Fibroblast of skin of back (primary cell): ENCODE measurements around the gene CREB5.

Experiments used
- DNase-seq: peaks from one replicate; pipeline ENCODE4 v3.0.0-alpha.2; 2013

CREB5 gene

DNA sequence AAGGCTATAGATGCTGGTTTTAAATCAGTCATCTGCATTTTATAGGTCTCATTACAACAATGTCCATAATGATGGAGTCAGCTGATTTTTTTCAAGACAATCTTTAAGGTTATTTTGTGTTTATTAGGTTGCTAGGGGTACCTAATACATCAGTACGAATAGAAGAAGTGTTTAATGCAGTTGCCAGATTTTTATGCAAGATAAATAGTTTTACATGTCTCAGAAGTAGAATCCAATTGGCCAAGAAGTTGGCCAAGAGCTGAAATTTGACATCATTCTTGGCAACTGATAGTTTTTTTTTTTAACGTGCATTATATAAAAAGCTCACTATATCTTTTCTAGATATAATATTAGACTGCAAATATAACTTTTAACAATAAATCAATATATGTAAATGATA is 337.3 kb downstream of the CREB5 start:
- no peak for DNase-seq

DNA sequence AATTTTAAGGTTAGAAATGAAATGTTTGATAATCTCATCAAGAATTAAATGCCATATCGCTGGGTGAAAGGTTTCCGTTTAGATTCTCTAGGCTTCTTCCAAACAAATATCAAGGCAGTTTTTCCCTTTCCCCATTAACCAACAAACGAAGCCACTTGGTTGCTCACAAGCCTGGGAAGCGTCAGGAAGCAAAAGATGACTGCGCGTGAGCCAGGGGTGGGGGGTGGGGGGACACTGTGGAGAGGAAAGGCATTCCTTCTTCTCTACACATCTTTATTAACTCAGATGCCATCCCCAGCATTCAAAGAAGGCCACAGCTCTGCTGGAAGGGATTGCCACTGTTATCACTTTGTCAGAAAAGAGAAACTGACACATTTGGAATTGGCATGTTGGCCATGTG is 338.7 kb downstream of the CREB5 start:
- DNase-seq, result peak; percentile 34

DNA sequence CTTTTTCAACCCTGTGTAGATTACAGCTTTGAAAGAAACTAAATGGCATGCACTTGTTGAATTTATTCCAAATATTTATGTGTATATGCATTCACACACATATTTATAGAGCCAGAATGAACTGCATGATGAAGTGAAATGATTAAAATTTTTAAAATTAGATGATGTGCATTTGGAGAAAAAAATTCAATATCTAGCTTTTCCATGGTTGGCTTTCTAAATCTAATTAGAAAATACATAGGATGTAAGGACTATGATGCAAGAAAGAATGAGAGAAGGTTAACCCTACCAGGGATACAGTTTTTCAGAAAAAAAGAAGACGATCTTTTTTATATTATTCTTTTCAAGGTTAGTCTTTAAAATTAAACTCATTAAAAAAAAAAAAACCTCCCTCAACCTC is 341.3 kb downstream of the CREB5 start:
- no peak for DNase-seq

DNA sequence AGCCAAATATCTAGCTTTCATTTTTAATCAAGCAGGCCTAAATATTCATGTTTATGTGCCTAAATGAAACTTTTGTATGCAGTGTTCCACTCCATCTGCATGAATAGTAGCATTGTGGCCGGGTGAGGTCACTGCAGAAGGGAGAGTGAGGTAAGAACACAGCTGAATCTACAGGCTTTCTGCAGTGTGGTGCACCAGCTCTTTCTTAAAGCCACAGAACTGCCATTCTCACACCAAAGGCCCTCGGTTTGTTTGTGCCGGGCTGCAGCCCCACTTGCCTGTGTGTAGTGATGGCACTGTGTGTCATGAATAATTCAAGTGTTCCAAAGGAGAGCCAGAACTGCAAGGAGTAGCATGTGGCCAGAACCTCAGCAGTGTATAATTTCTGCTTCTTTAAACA is 341.7 kb downstream of the CREB5 start:
- no peak for DNase-seq

DNA sequence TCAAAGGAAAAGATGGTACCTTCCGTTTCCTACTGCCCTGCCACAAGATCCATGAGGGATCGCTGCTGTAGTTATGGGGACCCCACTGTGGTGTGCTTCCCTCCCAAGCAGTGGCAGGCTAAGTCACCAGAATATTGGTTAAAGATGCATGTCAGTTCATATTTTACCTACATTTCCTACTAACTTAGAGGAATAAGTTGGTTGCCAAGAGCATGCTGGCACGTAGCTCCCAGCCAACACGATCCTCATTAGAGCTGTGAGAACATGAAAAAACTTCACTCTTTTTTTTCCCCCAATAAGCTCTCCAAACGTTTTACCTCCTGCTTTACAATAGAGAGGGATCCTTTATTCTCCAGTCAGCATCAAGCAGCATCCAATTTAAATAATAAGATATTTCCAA is 342.1 kb downstream of the CREB5 start:
- no peak for DNase-seq

DNA sequence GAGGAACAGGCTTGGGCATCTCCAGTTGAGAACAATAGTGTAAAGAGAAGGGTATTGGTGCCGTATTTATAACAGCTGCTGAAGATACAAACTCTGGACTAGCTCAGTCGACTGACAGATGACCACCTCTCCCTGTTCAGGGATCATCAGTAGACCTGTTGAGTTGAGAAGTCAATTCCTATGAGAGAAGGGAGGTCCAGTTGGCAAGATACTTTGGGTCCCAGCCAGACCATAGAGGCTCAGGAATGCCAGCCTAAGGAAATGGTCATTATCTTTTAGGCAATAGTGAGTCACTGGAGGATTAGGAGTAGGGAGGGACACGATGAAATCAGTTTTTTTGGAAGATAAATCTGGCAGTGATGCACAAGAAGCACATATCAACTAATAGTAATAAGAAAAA is 342.9 kb downstream of the CREB5 start:
- peak; percentile 76 for DNase-seq

DNA sequence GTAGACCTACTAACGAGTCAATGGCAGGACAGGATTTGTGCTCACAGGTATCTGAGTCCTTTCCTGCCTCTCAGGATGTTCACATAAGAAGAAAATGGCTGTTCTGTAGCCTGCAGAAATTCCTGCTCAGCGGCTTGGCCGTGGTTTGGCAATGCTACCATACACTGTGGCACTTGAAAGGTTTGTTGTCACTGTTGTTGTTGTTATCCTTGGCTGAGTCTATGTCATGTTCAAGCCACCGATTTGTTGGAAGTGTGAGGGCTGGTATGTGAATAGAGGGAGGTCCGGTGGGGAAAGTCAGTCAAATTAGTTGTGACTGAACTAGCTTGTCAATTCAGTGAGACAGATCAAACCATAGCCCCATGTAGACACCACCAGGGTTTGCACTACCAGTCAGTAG is 345.9 kb downstream of the CREB5 start:
- no peak for DNase-seq

DNA sequence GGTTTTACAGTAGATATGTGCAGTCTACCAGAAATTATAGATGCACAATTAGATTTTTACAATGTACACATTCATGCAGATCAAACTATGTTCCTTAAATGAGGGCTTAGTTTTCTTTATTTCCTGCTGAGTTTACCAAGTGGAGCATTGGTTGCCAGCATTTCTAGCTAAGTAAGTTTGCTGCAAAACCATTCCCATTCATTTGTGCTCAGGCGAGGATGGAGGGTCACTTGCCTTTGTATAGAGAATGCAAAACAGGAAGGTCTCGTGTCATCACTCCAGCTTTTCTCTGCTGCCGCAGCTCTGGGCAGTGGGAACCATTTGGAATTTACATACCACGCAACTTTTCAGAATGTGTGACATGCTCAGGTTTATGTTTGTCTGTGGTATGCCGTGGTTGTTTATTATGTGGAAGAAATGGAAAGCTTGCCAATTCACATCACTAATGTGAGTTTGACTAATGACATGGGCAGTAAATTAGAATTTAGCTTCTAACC is 347.2 kb downstream of the CREB5 start:
- peak; percentile 40 for DNase-seq

DNA sequence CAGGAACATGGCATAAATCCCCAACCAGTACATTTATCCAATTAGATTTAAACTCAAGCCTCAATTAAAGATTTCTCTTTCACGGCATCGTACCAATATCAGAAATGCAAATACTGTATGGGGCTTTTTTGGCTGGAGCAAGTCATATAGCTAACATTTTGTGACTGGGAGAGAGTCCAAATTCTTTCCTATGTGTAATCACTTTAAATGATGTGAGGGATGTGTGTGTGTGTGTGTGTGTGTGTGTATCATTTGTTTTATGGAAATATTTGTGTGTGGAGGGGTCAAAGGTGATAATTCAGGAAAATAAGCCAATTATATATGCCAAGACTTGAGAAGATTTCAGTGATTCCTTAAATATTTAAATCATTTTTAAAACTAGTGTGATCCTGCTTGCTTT is 349.2 kb downstream of the CREB5 start:
- no peak for DNase-seq

DNA sequence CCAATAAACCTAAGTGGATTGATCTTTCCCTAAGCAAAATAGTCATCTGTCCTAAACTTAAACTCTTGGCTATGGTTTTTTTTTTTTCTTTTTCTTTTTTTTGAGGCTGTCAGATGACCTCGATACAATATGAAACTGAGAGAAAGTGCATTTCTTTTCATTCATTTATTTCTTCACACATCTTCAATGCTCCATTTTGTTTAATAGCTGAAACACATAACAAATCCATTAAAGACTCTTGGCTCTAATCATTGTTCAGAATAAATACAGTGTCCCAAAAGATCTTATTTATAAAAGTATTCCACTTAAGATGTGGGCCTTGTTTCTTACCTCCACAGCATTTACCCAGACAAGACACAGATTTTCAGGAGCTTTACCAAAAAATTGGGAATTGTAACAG is 350.3 kb downstream of the CREB5 start:
- DNase-seq, result no peak

DNA sequence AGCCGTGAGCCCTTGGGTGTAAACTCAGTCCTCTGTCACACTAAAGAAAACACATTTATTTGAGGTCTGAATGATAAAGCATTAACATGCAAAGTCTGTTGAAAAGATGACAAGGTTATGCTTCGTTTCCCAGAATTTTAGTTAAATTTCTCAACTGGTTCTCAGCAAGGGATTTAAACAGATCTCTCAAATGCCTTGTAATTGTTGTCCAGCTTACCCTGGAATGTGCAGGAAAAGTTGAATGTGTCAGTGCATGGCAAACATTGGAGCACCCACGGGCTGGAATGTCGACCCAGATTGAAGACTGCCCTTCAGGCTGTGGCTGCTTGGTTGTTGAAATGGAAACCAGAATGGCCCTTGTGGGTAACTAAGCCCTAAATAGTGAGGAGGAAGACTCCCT is 354.0 kb downstream of the CREB5 start:
- no peak for DNase-seq

DNA sequence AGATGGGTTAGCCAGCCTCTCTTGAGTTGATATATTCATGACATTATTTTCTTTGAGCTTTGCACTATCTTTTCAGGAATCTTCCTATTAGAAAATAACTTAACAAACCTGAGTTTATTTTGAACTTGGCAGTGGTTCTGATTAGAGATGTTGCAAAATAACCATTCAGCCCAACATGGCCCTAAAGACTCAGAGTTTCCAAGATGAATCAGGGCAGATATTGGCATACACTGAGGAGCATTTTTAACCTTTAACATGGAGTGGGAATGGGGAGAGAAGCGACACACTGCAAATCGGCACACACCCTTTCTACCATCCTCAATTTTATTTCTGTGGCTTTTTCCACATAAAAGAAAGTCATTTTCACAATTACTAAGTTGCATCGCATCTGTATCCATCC is 355.0 kb downstream of the CREB5 start:
- no peak for DNase-seq

DNA sequence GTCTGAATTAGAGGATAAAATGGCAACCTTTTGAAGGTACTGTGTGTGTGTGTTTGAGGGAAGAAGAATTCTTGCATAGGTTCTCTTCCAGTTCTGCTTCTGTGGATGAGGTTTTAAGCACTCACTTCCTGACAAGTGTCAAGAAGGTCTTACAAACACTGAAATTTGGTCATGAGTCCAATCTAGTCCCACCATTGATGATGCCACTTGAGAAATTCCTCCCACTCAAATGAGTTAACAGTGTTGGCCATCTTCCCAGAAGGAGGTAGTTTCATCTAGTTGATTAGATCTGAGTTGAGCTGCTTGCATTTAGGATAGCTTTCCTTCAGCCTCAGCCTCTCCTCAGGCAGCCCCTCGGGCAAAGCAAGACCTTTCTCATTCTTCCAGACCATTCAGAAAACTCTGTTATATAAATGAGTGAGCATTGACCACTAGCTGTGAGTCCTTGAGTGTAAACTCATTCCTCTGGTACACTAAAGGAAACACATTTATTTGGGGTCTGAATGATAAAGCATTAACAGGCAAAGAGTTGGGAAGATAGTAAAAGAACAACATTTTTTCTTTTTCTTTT is 356.3 kb downstream of the CREB5 start:
- DNase-seq, result peak; percentile 36

DNA sequence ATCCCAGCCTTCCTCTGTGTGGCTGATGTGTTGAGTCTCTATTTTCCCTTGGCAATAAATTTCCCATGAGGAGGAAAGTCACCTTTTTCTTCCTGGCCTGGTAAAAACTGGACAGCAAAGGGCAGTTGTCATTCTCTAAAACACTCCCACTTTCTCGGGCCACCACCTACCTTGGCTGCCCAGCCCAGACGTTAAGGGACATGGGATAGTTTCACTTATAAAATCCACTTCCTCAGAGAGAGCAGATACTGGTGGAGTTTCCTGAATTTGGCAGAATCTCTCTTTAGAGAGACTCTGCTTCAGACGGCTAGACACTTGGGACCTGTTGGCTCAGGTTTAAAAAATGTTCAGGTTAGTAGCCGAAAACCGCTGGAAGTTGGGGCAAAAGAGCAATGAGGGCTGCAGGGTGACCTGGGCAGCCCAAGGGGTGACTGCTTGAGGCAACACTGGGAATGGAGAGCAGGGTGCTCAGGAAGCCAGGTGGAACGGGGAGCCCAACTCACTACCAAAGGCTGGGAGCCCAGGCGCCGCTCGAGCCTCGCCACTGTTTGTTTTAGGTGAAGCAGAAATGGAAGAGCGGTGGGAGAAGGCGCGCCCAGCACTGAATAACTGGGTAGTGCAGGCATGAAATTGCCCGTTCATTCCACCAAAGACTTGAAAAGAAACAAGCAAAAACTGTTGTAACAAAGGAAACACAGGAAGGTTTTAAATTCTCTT is 359.7 kb downstream of the CREB5 start:
- DNase-seq, result no peak

DNA sequence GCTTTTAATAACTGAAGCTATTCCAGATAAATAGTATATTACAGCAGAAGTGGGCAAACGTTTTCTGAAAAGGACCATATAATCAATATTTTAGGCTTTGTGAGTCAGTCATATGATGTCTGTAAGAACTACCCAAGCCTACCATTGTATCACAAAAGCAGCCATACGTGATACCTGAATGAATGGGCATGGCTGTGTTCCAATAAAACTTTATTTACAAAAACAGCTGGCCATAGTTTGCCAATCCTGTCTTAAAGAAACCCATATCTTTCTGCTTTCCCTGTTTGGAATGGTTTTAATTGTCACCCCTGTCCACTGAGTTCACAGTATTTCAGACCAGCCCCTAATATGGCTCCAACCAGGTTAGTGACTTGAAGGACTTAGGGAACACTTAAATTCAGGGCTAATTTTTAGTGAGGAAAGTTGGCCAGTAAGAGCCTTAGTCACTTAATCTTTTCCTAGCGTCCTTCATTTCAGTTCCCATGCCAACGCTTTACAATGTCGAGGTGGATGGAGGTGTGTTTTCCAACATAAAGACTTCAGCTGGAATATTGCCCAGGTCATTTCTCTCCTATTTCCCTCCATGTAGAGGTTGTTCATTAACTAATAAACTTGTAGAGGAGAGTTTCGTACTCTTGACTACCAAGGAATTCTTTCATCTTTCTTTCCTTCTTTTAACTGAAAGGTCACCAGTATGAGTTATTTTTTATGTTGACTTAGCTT is 361.3 kb downstream of the CREB5 start:
- DNase-seq, result no peak

DNA sequence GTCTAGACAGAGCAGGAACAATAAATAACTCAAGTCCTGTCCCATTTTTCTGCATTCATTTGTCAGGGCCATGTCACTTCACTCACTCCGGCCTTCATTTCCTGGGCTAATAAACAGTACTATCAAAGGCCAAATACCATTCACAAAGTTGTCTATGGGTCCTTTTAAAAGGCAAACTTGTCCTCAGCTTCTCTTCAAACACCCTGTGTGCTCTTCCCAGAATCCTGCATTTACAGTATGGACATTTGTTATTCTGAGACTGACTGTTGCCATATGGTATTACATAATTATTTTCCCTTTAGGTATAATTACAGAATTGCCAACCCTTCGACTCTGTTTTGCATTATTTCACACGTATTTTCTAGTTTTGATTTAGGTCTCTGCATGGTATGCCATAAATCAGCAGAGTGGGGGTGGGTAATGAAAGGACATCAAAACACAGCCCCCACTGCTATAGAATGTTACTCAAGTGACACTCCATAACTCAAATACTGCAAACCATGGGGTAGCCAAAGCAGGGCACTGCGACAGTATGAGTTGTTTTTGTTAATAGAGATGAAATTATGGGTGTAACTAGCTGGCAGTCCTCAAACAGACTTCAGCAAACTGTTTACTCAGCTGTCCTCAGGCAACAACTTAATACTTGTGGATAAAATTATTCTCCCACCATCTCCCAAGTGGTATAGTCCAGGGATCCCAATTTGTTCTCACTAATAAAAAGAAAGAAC is 362.1 kb downstream of the CREB5 start:
- no peak for DNase-seq

DNA sequence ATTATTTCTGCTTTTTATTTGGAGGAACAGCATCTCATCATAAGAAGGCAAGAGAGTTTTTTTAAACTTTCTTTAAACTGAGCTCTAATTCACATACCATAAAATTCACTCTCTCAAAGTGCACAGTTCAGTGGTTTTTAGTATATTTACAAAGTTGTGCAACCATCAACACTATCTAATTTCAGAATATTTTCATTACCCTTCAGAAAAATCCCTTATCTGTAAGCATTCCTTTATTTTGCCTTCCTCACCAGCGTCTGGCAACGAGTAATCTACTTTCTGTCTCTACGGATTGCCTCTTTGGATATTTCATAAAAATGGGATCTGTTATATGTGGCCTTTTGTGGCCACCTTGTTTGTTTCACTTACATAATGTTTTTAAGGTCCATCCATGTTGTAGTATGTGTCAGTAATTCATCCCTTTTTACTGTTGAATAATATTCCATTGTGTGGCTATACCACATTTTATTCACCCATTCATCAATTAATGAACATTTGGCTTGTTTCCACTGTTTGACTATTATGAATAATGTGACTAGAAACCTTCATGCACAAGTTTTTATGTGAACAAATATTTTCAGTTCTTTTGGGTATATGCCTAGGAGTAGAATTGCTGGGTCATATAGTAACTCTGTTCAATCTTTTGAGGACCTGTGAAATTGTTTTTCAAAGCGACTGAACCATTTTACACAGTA is 364.3 kb downstream of the CREB5 start:
- DNase-seq, result no peak

DNA sequence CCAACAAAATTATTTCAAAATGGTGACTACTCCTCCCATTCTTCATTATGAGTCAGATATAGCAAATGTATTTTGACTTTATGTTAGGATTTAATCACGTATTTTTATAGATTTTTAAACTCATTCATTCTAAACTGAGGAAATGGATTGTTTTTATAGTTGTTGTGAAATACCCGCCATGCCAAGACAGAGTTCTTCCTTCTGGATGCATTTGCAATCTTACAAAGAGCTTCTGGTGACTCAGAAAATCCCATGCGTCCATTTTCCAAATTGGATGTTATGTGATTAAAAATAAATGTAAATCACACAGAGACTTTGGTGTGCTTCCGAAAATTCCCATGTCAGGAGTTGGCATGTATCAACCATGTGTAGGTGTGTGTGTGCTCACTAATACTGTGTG is 366.5 kb downstream of the CREB5 start:
- no peak for DNase-seq

DNA sequence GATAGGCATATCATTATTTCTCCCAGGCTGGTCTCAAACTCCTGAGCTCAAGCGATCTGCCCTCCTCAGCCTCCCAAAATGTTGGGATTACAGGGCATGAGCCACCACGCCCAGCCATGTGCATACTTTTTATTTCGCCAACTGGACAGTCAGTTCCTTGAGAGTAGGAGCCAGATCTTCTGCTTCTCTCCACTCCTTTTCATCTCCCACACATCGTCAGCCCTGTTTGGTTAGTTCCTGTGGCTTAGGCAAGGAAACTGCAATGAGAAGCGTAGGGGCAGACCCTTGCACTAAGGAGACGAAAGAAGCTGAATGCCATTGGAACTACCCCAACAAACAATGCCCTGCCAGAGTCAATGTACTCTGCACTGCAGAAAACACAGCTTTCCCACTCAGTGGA is 367.6 kb downstream of the CREB5 start:
- no peak for DNase-seq

DNA sequence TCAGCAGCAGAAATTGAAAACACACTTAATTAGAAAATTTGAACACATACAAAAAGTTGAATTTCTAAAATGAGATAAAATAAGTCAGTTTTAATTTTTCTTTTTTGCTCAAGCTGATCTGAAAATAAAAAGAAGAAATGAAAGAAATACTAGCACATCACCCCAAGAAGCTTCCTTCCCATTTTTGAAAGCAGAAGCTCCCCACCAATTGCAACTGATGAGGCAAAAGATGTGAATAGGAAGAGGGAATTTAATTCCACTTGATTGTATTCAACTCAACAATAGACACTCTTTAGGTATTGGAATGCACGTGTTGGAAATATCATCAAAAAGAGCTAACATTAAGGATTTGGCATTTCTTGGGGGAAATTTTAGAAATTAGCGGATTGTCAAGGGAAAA is 370.0 kb downstream of the CREB5 start:
- no peak for DNase-seq

DNA sequence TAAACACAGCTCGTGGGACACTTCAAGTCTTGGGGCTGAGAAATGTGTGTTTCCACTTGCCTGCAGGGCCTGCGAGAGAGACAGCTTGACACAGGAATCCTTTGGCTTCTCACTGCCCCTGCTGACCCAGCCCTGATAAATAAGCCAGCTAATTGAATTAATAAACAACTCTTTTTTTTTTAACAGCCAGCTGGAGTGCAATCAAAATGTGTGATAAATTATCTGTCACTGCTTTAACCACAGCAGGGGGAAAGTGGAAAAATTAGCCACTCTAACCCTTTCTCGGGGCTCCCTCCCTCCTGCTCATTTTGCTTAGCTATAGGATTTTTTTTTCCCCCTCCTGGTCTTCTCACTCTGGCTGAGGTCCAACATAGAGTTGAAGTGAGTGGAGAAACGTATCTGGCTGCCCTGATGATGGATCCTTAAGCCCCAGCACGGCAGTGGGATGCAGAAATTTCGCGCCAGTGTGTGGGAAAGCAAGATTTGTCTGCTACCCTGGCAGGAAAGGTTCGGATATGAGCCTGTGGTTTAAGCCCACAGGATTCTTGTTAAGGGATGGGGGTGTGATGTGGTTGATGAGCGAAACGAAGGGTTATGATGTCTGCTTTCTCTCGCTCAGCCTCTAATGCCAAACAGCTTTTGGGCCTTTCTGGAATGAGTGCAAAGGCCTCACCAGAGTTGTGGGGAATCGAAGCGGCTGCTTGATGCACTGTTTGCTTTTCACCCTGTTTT is 372.0 kb downstream of the CREB5 start:
- peak; percentile 47 for DNase-seq
